Endothelial cell of umbilical vein (primary cell): ENCODE measurements around the gene TNFRSF4.

ENCODE experiments used
- CTCF ChIP-seq, 2 donors: IDR thresholded peaks; 1 replicate in 1 of 2; 2 replicates in 1 of 2; pipeline ENCODE4 v1.5.1; 2011; ENCODE audit warnings: low read length in 2 of 2, mild to moderate bottlenecking in 2 of 2, moderate library complexity in 2 of 2, control low read depth in 1 of 2, inconsistent platforms in 1 of 2, low read depth in 1 of 2; ENCODE audit not compliant: insufficient read depth in 1 of 2; ENCODE audit errors: extremely low read depth in 1 of 2
- EZH2 ChIP-seq: IDR thresholded peaks from 2 replicates; pipeline ENCODE4 v1.6.1; 2012; ENCODE audit warnings: borderline replicate concordance, low read depth, mild to moderate bottlenecking, moderate library complexity, low read length, inconsistent platforms; ENCODE audit not compliant: severe bottlenecking
- FOS ChIP-seq: IDR thresholded peaks from 2 replicates; pipeline ENCODE4 v1.6.1; 2011; ENCODE audit warnings: mild to moderate bottlenecking, low read length, moderate library complexity, borderline replicate concordance; ENCODE audit not compliant: insufficient read depth
- GATA2 ChIP-seq: IDR thresholded peaks from 2 replicates; pipeline ENCODE4 v1.7.0; 2011; ENCODE audit warnings: low read depth, mild to moderate bottlenecking, moderate library complexity, mixed read lengths, low read length; ENCODE audit not compliant: insufficient read length, insufficient read depth
- JUN ChIP-seq: IDR thresholded peaks from 2 replicates; pipeline ENCODE4 v1.6.1; 2011; ENCODE audit warnings: borderline replicate concordance, low read depth; ENCODE audit not compliant: insufficient read length, insufficient read depth
- MAX ChIP-seq: IDR thresholded peaks from 2 replicates; pipeline ENCODE4 v1.6.1; 2011; ENCODE audit not compliant: insufficient read depth, insufficient read length
- MYC ChIP-seq: IDR thresholded peaks from one replicate; pipeline ENCODE4 v1.6.1; 2011; ENCODE audit warnings: mild to moderate bottlenecking, low read depth, low read length
- POLR2A ChIP-seq: IDR thresholded peaks from 2 replicates; pipeline ENCODE4 v1.6.1; 2012; ENCODE audit warnings: low read depth, mild to moderate bottlenecking, control low read depth, low read length
- POLR2AphosphoS5 ChIP-seq: IDR thresholded peaks from 2 replicates; pipeline ENCODE4 v1.6.1; 2012; ENCODE audit warnings: low read depth, mild to moderate bottlenecking, control low read depth, low read length, moderate library complexity; ENCODE audit not compliant: insufficient read depth

- TF ChIP-seq POLR2AphosphoS5 (no peak), CTCF (IDR thresholded peaks at IDR 0.05; ENCODE audit: extremely low read depth in 1 of 2, insufficient read depth in 1 of 2, low read depth in 1 of 2, low read length in 2 of 2) (no peak), POLR2A (no peak), EZH2 (no peak), FOS (no peak), MAX (no peak), JUN (no peak), MYC (no peak), GATA2 (no peak)
These were observed 52.3 kb downstream of the TNFRSF4 start for GRCh38 chr1:1161683-1162079.
